IMR-90 (cell line): ENCODE results near the gene COL9A3. TPM values are rescaled to one million over a fixed set of nuclear protein-coding genes. Genes with fewer than 3 reads are reported as not detected.

Experiments used
- ATAC-seq: fragments of 200-7000 bp; cut with Tn5 transposase; 2 replicates; pipeline ENCODE4 v1.9.1; 2020; ENCODE audit warnings: low read depth, mild to moderate bottlenecking, moderate library complexity
- BruUV-seq: library from RNA; stranded (reverse); fragments of 400-500 nt; replicated peaks from 2 replicates; lab custom pipeline; 2021; lab: Mats Ljungman, UMichigan
- CTCF ChIA-PET: fragments of 300-600 bp; formaldehyde crosslinking; extraction: SDS; loops from one replicate; lab custom pipeline; 2021; ENCODE audit warnings: antibody characterized with exemption; lab: Yijun Ruan, JAX
- POLR2A ChIA-PET: fragments of 300-600 bp; sonication (Branson Sonifier 250); formaldehyde crosslinking; loops from one replicate; lab custom pipeline; 2022; ENCODE audit warnings: antibody characterized with exemption; ENCODE audit not compliant: unreplicated experiment; lab: Charles Lee
- DNase-seq: peaks from one replicate; pipeline ENCODE4 v3.0.0; 2013
- H2AFZ ChIP-seq: replicated peaks from 2 replicates; pipeline ENCODE3; 2013; ENCODE audit warnings: low read length, mild to moderate bottlenecking; ENCODE audit not compliant: poor library complexity
- H2AK5ac ChIP-seq: 2 replicates; pipeline ENCODE4 v1.6.1; 2013; ENCODE audit warnings: low read depth, low read length, inconsistent platforms
- H2AK9ac ChIP-seq: replicated peaks from 2 replicates; pipeline ENCODE3; 2013; ENCODE audit warnings: mild to moderate bottlenecking, low read depth, low read length, moderate library complexity; ENCODE audit not compliant: poor library complexity
- H2BK120ac ChIP-seq: 2 replicates; pipeline ENCODE4 v1.6.1; 2013; ENCODE audit warnings: low read depth, low read length, inconsistent platforms
- H2BK15ac ChIP-seq: 3 replicates; pipeline ENCODE4 v1.6.1; 2013; ENCODE audit warnings: low read depth, low read length, inconsistent platforms
- H2BK20ac ChIP-seq: 2 replicates; pipeline ENCODE4 v1.6.1; 2013; ENCODE audit warnings: low read depth, mild to moderate bottlenecking, inconsistent platforms, low read length, moderate library complexity
- H2BK5ac ChIP-seq: 2 replicates; pipeline ENCODE4 v1.6.1; 2013; ENCODE audit warnings: mild to moderate bottlenecking, low read depth, low read length, inconsistent platforms; ENCODE audit not compliant: poor library complexity, severe bottlenecking
- H3K14ac ChIP-seq: replicated peaks from 2 replicates; pipeline ENCODE4 v1.6.1; 2013; ENCODE audit warnings: low read depth, low read length, inconsistent platforms
- H3K18ac ChIP-seq: 2 replicates; pipeline ENCODE4 v1.6.1; 2013; ENCODE audit warnings: low read depth, low read length, control low read depth
- H3K23ac ChIP-seq: 2 replicates; pipeline ENCODE4 v1.6.1; 2013; ENCODE audit warnings: low read depth, low read length, inconsistent platforms
- H3K27ac ChIP-seq: 2 replicates; pipeline ENCODE4 v1.5.1; 2013; ENCODE audit warnings: mild to moderate bottlenecking, control low read depth, low read length; ENCODE audit not compliant: insufficient read depth
- H3K27me3 ChIP-seq: 2 replicates; pipeline ENCODE4 v1.6.1; 2013; ENCODE audit warnings: low read length; ENCODE audit not compliant: control insufficient read depth, insufficient read depth
- H3K36me3 ChIP-seq: 2 replicates; pipeline ENCODE4 v1.6.1; 2013; ENCODE audit warnings: low read length, mixed read lengths; ENCODE audit not compliant: control insufficient read depth, insufficient read depth
- H3K4ac ChIP-seq: 2 replicates; pipeline ENCODE4 v1.6.1; 2013; ENCODE audit warnings: low read depth, low read length, inconsistent platforms
- H3K4me1 ChIP-seq: 2 replicates; pipeline ENCODE4 v1.6.1; 2013; ENCODE audit warnings: low read length, mixed read lengths; ENCODE audit not compliant: control insufficient read depth, insufficient read depth
- H3K4me2 ChIP-seq: 2 replicates; pipeline ENCODE4 v1.6.1; 2013; ENCODE audit warnings: low read depth, mild to moderate bottlenecking, control low read depth, low read length, moderate library complexity
- H3K4me3 ChIP-seq: 2 replicates; pipeline ENCODE4 v1.5.1; 2013; ENCODE audit warnings: low read depth, mild to moderate bottlenecking, control low read depth, low read length, moderate library complexity; ENCODE audit not compliant: insufficient read depth
- H3K56ac ChIP-seq: 2 replicates; pipeline ENCODE4 v1.6.1; 2013; ENCODE audit warnings: low read length, inconsistent platforms; ENCODE audit not compliant: insufficient read depth; ENCODE audit errors: extremely low read depth
- H3K79me1 ChIP-seq, 2 experiments: 2 replicates each; pipeline ENCODE4 v1.6.1; 2013; ENCODE audit warnings: low read length in 2 of 2, inconsistent platforms in 1 of 2, low read depth in 1 of 2
- H3K9ac ChIP-seq: 2 replicates; pipeline ENCODE4 v1.6.1; 2013; ENCODE audit warnings: low read depth, low read length, control low read depth
- H3K9me1 ChIP-seq: 2 replicates; pipeline ENCODE4 v1.6.1; 2013; ENCODE audit warnings: low read length, inconsistent platforms; ENCODE audit not compliant: insufficient read depth
- H3K9me3 ChIP-seq: 2 replicates; pipeline ENCODE4 v1.6.1; 2013; ENCODE audit warnings: low read length; ENCODE audit not compliant: control insufficient read depth, insufficient read depth
- H4K20me1 ChIP-seq: 2 replicates; pipeline ENCODE4 v1.6.1; 2013; ENCODE audit warnings: low read length, inconsistent platforms; ENCODE audit not compliant: insufficient read depth
- H4K5ac ChIP-seq: 2 replicates; pipeline ENCODE4 v1.6.1; 2013; ENCODE audit warnings: mild to moderate bottlenecking, low read depth, low read length, control low read depth
- H4K8ac ChIP-seq, 2 experiments: 2 replicates each; pipeline ENCODE4 v1.6.1; 2013; ENCODE audit warnings: low read depth in 2 of 2, low read length in 2 of 2, control low read depth in 1 of 2, inconsistent platforms in 1 of 2
- H4K91ac ChIP-seq: 2 replicates; pipeline ENCODE4 v1.6.1; 2013; ENCODE audit warnings: low read depth, low read length, inconsistent platforms; ENCODE audit not compliant: insufficient read depth
- BHLHE40 ChIP-seq: fragments of 150-350 bp; IDR thresholded peaks from 2 replicates; pipeline ENCODE4 v1.6.1; 2016; ENCODE audit warnings: mild to moderate bottlenecking, low read depth, low read length
- CEBPB ChIP-seq: IDR thresholded peaks from 2 replicates; pipeline ENCODE4 v1.6.1; 2012; ENCODE audit warnings: low read depth, low read length, improper control_type of control experiment
- CHD1 ChIP-seq: IDR thresholded peaks from 2 replicates; pipeline ENCODE4 v1.6.1; 2012; ENCODE audit warnings: low read depth, low read length, improper control_type of control experiment
- FOS ChIP-seq: fragments of 150-350 bp; IDR thresholded peaks from 2 replicates; pipeline ENCODE4 v1.6.1; 2016; ENCODE audit warnings: low read depth, low read length
- MAFK ChIP-seq: IDR thresholded peaks from 2 replicates; pipeline ENCODE4 v1.6.1; 2012; ENCODE audit warnings: low read depth, low read length, improper control_type of control experiment
- MAZ ChIP-seq: IDR thresholded peaks from 2 replicates; pipeline ENCODE4 v1.6.1; 2012; ENCODE audit warnings: low read depth, mild to moderate bottlenecking, low read length, improper control_type of control experiment, moderate library complexity, borderline replicate concordance
- MXI1 ChIP-seq: IDR thresholded peaks from 2 replicates; pipeline ENCODE4 v1.6.1; 2012; ENCODE audit warnings: low read depth, mild to moderate bottlenecking, low read length, moderate library complexity, borderline replicate concordance
- NFE2L2 ChIP-seq: fragments of 150-350 bp; IDR thresholded peaks from 2 replicates; pipeline ENCODE4 v1.6.1; 2016; ENCODE audit warnings: low read depth, mild to moderate bottlenecking, low read length
- POLR2A ChIP-seq: IDR thresholded peaks from 2 replicates; pipeline ENCODE4 v1.6.1; 2012; ENCODE audit warnings: mild to moderate bottlenecking, low read depth, low read length
- RAD21 ChIP-seq: IDR thresholded peaks from 2 replicates; pipeline ENCODE4 v1.6.1; 2012; ENCODE audit warnings: low read length, improper control_type of control experiment
- RCOR1 ChIP-seq: IDR thresholded peaks from 2 replicates; pipeline ENCODE4 v1.6.1; 2012; ENCODE audit warnings: mild to moderate bottlenecking, low read length, improper control_type of control experiment; ENCODE audit not compliant: insufficient replicate concordance
- RFX5 ChIP-seq: IDR thresholded peaks from 2 replicates; pipeline ENCODE4 v1.8.0; 2012; ENCODE audit warnings: low read depth, mild to moderate bottlenecking, low read length, moderate library complexity
- SMC3 ChIP-seq: fragments of 150-350 bp; IDR thresholded peaks from 2 replicates; pipeline ENCODE4 v1.6.1; 2016; ENCODE audit warnings: low read depth, mild to moderate bottlenecking, antibody characterized with exemption, low read length, moderate library complexity
- WGBS, 2 experiments: methylation state at CpG; one replicate each; pipeline versions ENCODE4 v1.1.5 to v1.1.7; 2013; ENCODE audit warnings: missing lambda C conversion rate in 2 of 2; ENCODE audit not compliant: insufficient read length in 1 of 2; ENCODE audit errors: extremely low coverage in 2 of 2; 5-methylcytosine and 5-hydroxymethylcytosine counted together
- dilution Hi-C: fragments of 300-500 bp; cut with HindIII; formaldehyde crosslinking; loops from one replicate; pipeline ENCODE4 v1.14.3; 2018; ENCODE audit warnings: low sequenced_read_pairs; ENCODE audit not compliant: unreplicated experiment
- in situ Hi-C: fragments of 300-500 bp; cut with MboI; formaldehyde crosslinking; loops from 3 replicates; pipeline ENCODE4 v1.14.3; 2019; ENCODE audit warnings: low sequenced_read_pairs, inconsistent platforms, mixed read lengths
- intact Hi-C: fragments of 100-400 bp; cut with micrococcal nuclease; formaldehyde crosslinking; loops from 2 replicates; pipeline ENCODE4 v1.10.0; 2022
- polyA plus RNA-seq, 3 experiments: library from polyadenylated mRNA; depleted of rRNA; stranded (reverse); fragments of >200 nt; gene quantifications; 2 replicates each; pipeline ENCODE4 v1.2.3, GENCODE V29; 2012; ENCODE audit warnings: low replicate concordance in 1 of 3
- total RNA-seq: library from RNA; depleted of rRNA; stranded (reverse); fragments of >200 nt; gene quantifications from 2 replicates; pipeline ENCODE4 v1.2.3, GENCODE V29; 2012
- TF ChIP-seq, protein P1 (sequence below): conservative IDR thresholded peaks from 2 replicates; pipeline ENCODE4 v1.5.1; 2012; ENCODE audit warnings: mild to moderate bottlenecking, low read depth, low read length, improper control_type of control experiment
- TF ChIP-seq, protein P2 (sequence below): fragments of 150-350 bp; IDR thresholded peaks from 2 replicates; pipeline ENCODE4 v1.6.1; 2016; ENCODE audit warnings: low read depth, mild to moderate bottlenecking, low read length, moderate library complexity, borderline replicate concordance

The COL9A3 gene
- total and polyA plus RNA-seq, 2 of the 4 experiments (the other 2 are of a cell fraction) = 0.36 to 1.4 TPM

DNA sequence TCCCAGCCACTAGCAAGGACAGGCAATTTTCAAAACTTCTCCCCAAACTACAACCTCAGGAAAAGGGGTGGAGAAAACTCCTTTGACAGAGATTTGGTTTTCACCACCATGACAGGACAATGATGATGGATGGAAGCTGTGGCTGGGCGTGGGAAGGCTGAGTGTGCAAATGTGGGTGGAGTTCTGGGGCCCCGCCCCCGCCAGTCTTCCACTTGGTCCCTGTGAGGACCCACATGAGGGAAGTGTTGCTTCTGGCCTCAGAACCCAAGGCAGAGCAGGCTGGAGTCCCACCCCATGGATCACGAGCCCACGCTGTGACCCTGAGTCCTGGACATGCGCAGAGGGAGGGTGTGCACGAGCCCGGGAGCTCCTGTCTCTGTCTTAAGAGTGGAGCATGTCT lies 42.1 kb upstream of the COL9A3 start:
- Histone ChIP-seq H3K27me3 (peaks cover 2% of the 10 kb centered on the region; the same call in 1 of the 2 replicates), H2AFZ (no peak overlapping the region), H2BK5ac (no peak overlapping the region), H2BK20ac (no peak overlapping the region), H3K56ac (no peak overlapping the region), H2BK120ac (no peak overlapping the region), H3K27ac (no peak overlapping the region), H2BK15ac (no peak overlapping the region), H3K4ac (no peak overlapping the region), H2AK9ac (no peak overlapping the region), H3K23ac (no peak overlapping the region), H3K18ac (no peak overlapping the region), H2AK5ac (no peak overlapping the region), H3K9ac (no peak overlapping the region), H3K9me1 (no peaks in the 10 kb centered on the region; the same call in 1 of the 2 replicates), H3K9me3 (no peaks in the 10 kb centered on the region), H3K4me2 (no peak overlapping the region), H4K5ac (no peak overlapping the region), H3K36me3 (no peaks in the 10 kb centered on the region), H3K4me3 (no peak overlapping the region), H3K4me1 (peaks cover 5% of the 10 kb centered on the region; the same call in 1 of the 2 replicates), H4K91ac (no peak overlapping the region), H3K79me1 (no peaks in the 10 kb centered on the region), H4K8ac (no peak overlapping the region), H4K20me1 (no peaks in the 10 kb centered on the region), H3K14ac (no peak overlapping the region)
- dilution Hi-C loops = no loop called here
- no peak for ATAC-seq
- DNase-seq = no peak
- intact Hi-C loops = no loop called here
- WGBS, 2 experiments = 62% methylated on average over 2 of the region's 8 CpGs; no CpG with 5 or more reads in 1 of the 2 experiments
- no TSS peak for BruUV-seq
- TF ChIP-seq SMC3 (no peak), RAD21 (no peak), RFX5 (no peak), NFE2L2 (no peak), FOS (no peak), MAZ (no peak), CEBPB (no peak), MAFK (no peak), MXI1 (no peak), RCOR1 (no peak), CHD1 (no peak), POLR2A (no peak), BHLHE40 (no peak)
- TF ChIP-seq, protein P1, sequence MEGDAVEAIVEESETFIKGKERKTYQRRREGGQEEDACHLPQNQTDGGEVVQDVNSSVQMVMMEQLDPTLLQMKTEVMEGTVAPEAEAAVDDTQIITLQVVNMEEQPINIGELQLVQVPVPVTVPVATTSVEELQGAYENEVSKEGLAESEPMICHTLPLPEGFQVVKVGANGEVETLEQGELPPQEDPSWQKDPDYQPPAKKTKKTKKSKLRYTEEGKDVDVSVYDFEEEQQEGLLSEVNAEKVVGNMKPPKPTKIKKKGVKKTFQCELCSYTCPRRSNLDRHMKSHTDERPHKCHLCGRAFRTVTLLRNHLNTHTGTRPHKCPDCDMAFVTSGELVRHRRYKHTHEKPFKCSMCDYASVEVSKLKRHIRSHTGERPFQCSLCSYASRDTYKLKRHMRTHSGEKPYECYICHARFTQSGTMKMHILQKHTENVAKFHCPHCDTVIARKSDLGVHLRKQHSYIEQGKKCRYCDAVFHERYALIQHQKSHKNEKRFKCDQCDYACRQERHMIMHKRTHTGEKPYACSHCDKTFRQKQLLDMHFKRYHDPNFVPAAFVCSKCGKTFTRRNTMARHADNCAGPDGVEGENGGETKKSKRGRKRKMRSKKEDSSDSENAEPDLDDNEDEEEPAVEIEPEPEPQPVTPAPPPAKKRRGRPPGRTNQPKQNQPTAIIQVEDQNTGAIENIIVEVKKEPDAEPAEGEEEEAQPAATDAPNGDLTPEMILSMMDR = no peak
- TF ChIP-seq, protein P2, sequence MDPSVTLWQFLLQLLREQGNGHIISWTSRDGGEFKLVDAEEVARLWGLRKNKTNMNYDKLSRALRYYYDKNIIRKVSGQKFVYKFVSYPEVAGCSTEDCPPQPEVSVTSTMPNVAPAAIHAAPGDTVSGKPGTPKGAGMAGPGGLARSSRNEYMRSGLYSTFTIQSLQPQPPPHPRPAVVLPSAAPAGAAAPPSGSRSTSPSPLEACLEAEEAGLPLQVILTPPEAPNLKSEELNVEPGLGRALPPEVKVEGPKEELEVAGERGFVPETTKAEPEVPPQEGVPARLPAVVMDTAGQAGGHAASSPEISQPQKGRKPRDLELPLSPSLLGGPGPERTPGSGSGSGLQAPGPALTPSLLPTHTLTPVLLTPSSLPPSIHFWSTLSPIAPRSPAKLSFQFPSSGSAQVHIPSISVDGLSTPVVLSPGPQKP = no peak
- ChIA-PET POLR2A (no interaction called here), CTCF (no interaction called here)
- in situ Hi-C loops = no loop called here
